Measurements from ENCODE around the gene ALK. TPM values are rescaled to one million over a fixed set of nuclear protein-coding genes. Genes with fewer than 3 reads are reported as not detected.

Gene ALK
- total RNA-seq, 2 experiments from 2014 or later, result not detected

DNA sequence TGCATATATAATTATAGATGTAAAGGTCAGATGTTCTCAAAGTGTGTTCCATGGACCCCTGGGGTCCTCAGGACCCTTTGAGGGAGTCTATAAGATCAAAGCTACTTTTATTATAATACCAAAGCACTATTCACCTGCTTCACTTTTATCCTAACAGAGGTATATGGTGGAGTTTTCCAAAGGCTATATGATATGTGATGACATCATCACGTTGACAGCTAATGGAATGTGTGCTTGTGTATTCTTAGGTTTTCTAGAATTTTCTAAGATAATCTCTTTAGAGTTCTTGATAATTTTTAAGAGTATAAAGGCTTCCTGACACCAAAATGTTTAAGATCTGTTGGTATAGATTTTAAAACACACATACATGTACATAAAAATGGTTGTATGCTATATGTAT lies 10.4 kb upstream of the ALK start:
- H3K27me3 Mint-ChIP-seq, result peaks cover 18% of the 10 kb centered on the region
- CTCF ChIA-PET, result interaction anchor here (1.7 kb wide), 1 partner anchor 9 kb away, joined by 9 read pairs; no protein-coding TSS in a partner anchor

DNA sequence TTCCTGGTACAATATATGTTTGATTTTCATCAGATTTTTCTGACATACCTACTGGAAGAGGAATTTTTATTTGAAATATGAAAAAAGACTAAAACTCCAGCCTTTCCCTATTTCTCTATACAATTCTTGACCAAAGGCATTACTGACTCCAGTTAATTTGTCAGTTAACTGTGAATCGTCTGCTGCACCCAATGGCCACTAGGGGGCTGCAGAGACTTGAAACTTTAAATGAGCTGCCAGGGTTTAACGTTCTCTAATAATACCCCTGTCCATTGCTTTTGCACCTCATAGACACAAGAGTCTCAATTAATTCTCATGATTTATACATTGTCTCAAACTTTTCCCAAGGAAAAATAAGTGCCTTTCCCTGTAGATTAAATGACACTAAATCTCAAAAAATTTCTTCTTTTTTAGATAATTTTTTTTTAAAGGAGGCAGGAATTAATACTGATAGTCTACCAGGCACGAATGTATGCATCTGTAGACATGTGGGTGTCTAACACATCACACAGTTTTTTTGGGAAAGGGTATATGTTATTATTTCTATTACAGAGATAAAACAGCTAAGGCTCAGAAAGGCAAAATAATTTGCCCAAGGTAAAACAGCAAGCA lies 1.8 kb upstream of the ALK start:
- H3K4me3 Mint-ChIP-seq, result no peak overlapping the region
- peak; percentile 66 for DNase-seq
- H3K27ac Mint-ChIP-seq, result no peak overlapping the region
- ChIA-PET POLR2A (no interaction called here), CTCF (interaction anchor here (0.6 to 6.8 kb wide), 23 partner anchors 9 to 677 kb away, joined by 3 to 76 read pairs (median 4); no protein-coding TSS in a partner anchor)
- H3K27me3 Mint-ChIP-seq, result peaks cover 50% of the 10 kb centered on the region
- intact Hi-C loops (cut with micrococcal nuclease), result loop anchor here (1.0 kb wide), 2 partner anchors 149 to 192 kb away; no protein-coding TSS in a partner anchor
- H3K9me3 Mint-ChIP-seq, result no peaks in the 10 kb centered on the region
- peaks cover 9% of the 10 kb centered on the region for H3K4me1 Mint-ChIP-seq (ENCODE audit: low read depth)
- H3K36me3 Mint-ChIP-seq, result no peaks in the 10 kb centered on the region

More for the DNA sequence above, 10.4 kb upstream of the ALK start:
- intact Hi-C loops (cut with micrococcal nuclease), result no loop called here
- Mint-ChIP-seq H3K9me3 (no peaks in the 10 kb centered on the region), H3K4me1 (ENCODE audit: low read depth) (no peaks in the 10 kb centered on the region), H3K27ac (no peak overlapping the region), H3K4me3 (no peak overlapping the region), H3K36me3 (no peaks in the 10 kb centered on the region)
- DNase-seq, result no peak
- POLR2A ChIA-PET, result no interaction called here

DNA sequence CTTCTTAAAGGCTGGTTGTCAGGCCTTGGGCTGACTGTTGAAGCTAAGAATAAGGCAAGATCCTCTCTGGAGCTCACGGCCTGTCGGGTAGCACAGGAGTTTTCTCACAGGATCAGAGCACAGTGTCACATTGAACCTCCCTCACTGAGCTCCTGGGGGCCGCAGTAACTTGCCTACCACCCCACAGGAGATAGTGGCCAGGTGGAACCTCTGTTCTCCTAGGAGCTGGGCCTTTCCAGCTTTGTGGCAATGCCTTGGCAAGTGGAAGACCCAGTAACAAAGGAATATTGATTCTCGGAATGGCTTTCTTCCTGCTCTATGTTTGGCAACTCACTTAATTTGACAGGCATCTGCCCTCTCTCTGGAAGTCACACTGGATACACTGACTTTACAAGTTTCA lies 1.2 kb upstream of the ALK start:
- no peak overlapping the region for H3K4me3 Mint-ChIP-seq
- H3K4me1 Mint-ChIP-seq (ENCODE audit: low read depth), result peaks cover 9% of the 10 kb centered on the region
- H3K36me3 Mint-ChIP-seq, result no peaks in the 10 kb centered on the region
- H3K9me3 Mint-ChIP-seq, result no peaks in the 10 kb centered on the region
- peaks cover 51% of the 10 kb centered on the region for H3K27me3 Mint-ChIP-seq
- ChIA-PET POLR2A (no interaction called here), CTCF (interaction anchor here (0.8 to 6.8 kb wide), 11 partner anchors 10 to 531 kb away, joined by 3 to 76 read pairs (median 3); no protein-coding TSS in a partner anchor)
- H3K27ac Mint-ChIP-seq, result no peak overlapping the region
- no peak for DNase-seq
- intact Hi-C loops (cut with micrococcal nuclease), result loop anchor here (1.0 kb wide), 2 partner anchors 150 to 193 kb away; no protein-coding TSS in a partner anchor

DNA sequence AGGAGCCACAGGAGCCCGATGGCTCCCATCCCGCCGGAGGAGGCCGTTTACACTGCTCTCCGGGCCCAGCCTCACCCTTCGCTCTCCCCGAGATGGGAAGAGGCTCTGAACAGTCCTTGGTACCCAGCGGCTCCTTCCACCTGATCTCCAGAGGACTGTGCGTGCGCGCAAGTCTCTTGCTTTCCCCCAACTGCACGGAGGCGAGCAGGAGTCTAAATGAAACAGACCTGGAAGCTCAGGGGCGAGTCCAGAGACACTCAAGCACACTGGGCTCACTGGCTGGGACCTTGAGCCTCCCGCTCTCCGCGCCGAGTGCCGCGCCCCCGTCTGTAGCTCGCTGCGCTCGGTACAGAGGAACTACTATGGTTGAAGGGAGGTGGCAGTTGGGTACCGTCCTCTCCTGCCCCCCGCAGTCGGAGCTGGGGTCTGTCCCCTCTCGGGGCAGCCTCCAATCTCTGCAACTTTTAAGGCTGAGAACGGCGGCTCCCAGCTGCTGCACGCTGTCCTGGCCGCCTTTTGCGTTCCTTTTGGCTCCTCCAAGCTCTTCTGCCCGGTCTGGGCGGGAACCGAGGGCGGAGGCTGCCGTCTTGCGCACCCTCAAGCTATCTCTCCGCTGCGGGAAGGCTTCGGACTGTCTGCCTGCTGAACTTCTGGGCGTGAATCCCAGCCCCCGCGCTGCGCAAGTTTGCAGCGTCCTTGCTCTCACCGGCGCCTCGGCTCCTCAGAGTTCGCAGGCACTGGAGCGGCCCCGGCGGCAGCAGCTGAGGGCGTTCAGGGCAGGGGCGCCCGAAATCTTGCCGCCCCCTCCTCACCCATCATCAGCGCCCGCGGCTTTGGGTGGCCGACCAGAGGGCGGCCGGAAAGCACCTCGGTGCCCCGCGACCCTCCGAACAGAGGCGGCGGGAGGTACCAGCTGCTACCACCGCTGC lies 491 bp downstream of the ALK start:
- H3K4me3 Mint-ChIP-seq, result no peak overlapping the region
- peak; percentile 11 for DNase-seq
- no peaks in the 10 kb centered on the region for H3K36me3 Mint-ChIP-seq
- H3K27me3 Mint-ChIP-seq, result peaks cover 66% of the 10 kb centered on the region
- H3K4me1 Mint-ChIP-seq (ENCODE audit: low read depth), result peaks cover 9% of the 10 kb centered on the region
- no peak overlapping the region for H3K27ac Mint-ChIP-seq
- CTCF ChIA-PET, result interaction anchor here (0.5 to 6.8 kb wide), 6 partner anchors 8 to 789 kb away, joined by 3 to 76 read pairs (median 4); no protein-coding TSS in a partner anchor
- H3K9me3 Mint-ChIP-seq, result no peaks in the 10 kb centered on the region
- intact Hi-C loops (cut with micrococcal nuclease), result no loop called here
- POLR2A ChIA-PET, result no interaction called here

DNA sequence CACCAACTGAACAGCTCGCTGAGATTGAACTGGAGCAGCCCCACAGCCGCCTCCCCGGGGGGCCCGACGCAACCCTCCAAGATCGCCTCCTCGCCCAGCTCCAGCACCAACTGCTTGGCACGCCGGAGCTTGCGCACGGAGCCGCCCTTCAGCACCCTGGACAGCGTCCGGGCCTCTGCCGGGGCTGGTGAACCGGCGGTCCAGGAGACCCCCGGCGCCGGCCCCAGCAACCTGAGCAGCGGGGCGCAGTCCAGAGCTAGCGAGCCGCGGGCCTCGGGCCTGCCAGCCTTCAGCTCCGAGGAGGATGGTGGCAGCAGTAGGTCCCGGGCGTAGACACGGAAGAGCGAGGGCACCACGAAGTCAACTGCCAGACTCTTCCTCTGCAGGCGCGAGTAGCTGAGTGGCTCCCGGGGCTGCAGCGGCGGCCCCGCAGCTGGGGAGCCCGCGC lies 1.2 kb downstream of the ALK start:
- no peaks in the 10 kb centered on the region for H3K36me3 Mint-ChIP-seq
- peak; percentile 63 for DNase-seq
- intact Hi-C loops (cut with micrococcal nuclease), result no loop called here
- no peaks in the 10 kb centered on the region for H3K9me3 Mint-ChIP-seq
- no peak overlapping the region for H3K4me3 Mint-ChIP-seq
- H3K27ac Mint-ChIP-seq, result no peak overlapping the region
- ChIA-PET POLR2A (no interaction called here), CTCF (interaction anchor here (0.5 to 6.8 kb wide), 3 partner anchors 9 to 674 kb away, joined by 3 to 76 read pairs (median 4); no protein-coding TSS in a partner anchor)
- peaks cover 9% of the 10 kb centered on the region for H3K4me1 Mint-ChIP-seq (ENCODE audit: low read depth)
- peaks cover 62% of the 10 kb centered on the region for H3K27me3 Mint-ChIP-seq

DNA sequence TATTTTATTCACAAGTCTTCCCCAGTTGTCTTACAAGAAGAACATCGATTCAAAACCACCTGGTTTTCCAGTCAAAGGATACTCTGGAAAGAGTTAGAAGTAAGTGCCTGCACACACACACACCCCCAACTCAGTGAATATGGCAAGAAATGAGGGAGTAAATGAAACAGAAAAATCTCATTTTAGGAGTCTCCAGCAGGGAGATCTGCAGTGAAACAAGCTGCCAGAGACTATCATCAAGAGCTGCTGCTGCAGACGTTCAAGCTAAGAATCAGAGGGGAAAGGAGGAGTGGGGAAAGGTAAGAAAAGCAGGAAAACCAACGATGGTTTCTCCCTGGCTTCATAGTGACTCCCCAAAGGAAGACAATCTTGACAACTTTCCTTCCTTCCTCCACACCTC lies 2.4 kb downstream of the ALK start:
- H3K4me3 Mint-ChIP-seq, result no peak overlapping the region
- peaks cover 58% of the 10 kb centered on the region for H3K27me3 Mint-ChIP-seq
- H3K4me1 Mint-ChIP-seq (ENCODE audit: low read depth), result peaks cover 9% of the 10 kb centered on the region

DNA sequence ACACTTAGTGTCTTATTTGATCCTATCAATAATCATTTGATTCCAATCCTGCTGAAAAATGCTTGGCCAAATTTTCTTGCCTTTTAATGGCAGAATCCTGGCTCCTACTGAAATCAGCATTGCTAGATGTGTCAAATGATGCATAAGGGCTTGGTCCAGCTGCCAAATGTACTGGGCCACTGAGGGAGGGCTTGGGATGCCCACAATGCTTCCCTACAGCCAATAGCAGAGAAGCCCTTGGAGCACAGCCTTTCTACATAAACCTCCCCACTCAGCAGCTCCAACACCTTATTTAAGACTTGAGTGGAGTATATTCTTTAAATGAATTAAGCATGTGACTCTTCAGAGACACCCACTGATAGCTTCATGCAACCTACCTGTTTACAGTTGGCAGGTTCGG lies 3.6 kb downstream of the ALK start:
- Mint-ChIP-seq H3K4me1 (ENCODE audit: low read depth) (peaks cover 9% of the 10 kb centered on the region), H3K36me3 (no peaks in the 10 kb centered on the region), H3K27me3 (peaks cover 56% of the 10 kb centered on the region), H3K27ac (no peak overlapping the region), H3K4me3 (no peak overlapping the region), H3K9me3 (no peaks in the 10 kb centered on the region)
- ChIA-PET POLR2A (no interaction called here), CTCF (no interaction called here)
- DNase-seq, result no peak
- intact Hi-C loops (cut with micrococcal nuclease), result no loop called here

More for the DNA sequence above, 2.4 kb downstream of the ALK start:
- CTCF ChIA-PET, result interaction anchor here (1.0 kb wide), 1 partner anchor 106 kb away, joined by 3 read pairs; no protein-coding TSS in a partner anchor
- intact Hi-C loops (cut with micrococcal nuclease), result no loop called here
- DNase-seq, result no peak
- Mint-ChIP-seq H3K36me3 (no peaks in the 10 kb centered on the region), H3K27ac (no peak overlapping the region), H3K9me3 (no peaks in the 10 kb centered on the region)
- POLR2A ChIA-PET, result no interaction called here

DNA sequence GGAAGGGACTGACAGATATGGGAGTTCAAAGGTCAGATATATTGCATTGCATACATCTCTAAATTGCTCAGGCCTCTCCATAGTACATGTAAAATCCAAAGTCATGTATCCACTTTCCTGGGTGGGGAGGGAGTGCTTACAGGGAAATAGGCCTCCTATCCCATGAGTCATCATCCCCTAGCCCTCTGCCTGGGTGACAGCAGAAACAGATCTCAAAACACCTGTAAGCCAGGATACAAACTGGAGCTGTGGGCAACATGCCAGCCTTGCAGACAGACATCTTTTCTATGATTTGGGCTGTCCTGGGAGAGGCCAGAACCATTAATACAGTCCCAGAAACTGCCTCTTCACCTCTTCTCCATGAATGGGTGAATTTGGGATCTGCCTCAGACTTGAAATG lies 4.8 kb downstream of the ALK start:
- Mint-ChIP-seq H3K4me3 (no peak overlapping the region), H3K4me1 (ENCODE audit: low read depth) (peaks cover 4% of the 10 kb centered on the region), H3K9me3 (no peaks in the 10 kb centered on the region), H3K27me3 (peaks cover 46% of the 10 kb centered on the region), H3K36me3 (no peaks in the 10 kb centered on the region), H3K27ac (no peak overlapping the region)
- intact Hi-C loops (cut with micrococcal nuclease), result no loop called here
- ChIA-PET POLR2A (no interaction called here), CTCF (no interaction called here)
- DNase-seq, result no peak

DNA sequence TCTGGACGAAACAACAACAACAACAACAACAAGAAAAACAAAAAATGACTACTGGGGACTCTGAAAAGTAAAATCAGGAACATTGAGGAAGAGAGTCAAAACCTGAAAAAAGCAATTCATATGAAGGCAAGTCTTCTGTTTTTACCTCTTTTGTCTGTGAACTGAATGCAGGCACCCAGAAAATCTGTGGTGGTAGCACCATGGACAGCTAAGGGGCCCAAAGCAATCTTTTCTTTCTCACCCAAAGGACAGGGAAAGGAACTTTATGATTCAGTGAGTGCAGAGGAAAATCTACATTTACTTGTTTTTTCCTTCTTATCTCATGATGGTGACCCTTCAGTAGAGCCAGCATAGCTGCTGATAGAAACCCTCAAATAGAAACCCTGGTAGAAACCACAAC lies 10.4 kb downstream of the ALK start:
- Mint-ChIP-seq H3K4me1 (ENCODE audit: low read depth) (no peaks in the 10 kb centered on the region), H3K36me3 (no peaks in the 10 kb centered on the region), H3K9me3 (no peaks in the 10 kb centered on the region), H3K27ac (no peak overlapping the region), H3K4me3 (no peak overlapping the region), H3K27me3 (peaks cover 7% of the 10 kb centered on the region)
- no peak for DNase-seq
- intact Hi-C loops (cut with micrococcal nuclease), result no loop called here
- CTCF ChIA-PET, result no interaction called here
- POLR2A ChIA-PET, result no interaction called here

DNA sequence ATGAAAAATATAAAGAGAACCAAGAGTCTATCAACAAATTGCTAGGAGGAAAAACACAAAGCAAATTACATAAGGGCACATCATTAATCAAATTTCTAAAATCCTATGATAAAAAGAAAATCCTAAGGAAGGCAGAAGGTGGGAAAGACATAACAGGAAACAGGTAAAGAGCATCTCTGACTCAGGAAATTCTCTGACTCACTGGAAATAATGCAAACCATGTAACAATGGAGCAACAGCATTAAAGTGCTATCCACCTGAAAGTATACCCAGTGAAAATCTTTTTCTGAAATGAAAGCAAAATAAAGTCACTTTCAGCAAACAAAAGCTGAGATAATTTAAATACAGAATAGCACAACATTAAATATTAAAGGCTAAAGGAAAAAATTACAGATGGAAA lies 10.9 kb downstream of the ALK start:
- H3K4me3 Mint-ChIP-seq, result no peak overlapping the region
- DNase-seq, result no peak
- H3K9me3 Mint-ChIP-seq, result no peaks in the 10 kb centered on the region
- ChIA-PET CTCF (no interaction called here), POLR2A (no interaction called here)
- peaks cover 9% of the 10 kb centered on the region for H3K27me3 Mint-ChIP-seq
- intact Hi-C loops (cut with micrococcal nuclease), result no loop called here
- H3K4me1 Mint-ChIP-seq (ENCODE audit: low read depth), result no peaks in the 10 kb centered on the region
- H3K36me3 Mint-ChIP-seq, result no peaks in the 10 kb centered on the region
- H3K27ac Mint-ChIP-seq, result no peak overlapping the region

DNA sequence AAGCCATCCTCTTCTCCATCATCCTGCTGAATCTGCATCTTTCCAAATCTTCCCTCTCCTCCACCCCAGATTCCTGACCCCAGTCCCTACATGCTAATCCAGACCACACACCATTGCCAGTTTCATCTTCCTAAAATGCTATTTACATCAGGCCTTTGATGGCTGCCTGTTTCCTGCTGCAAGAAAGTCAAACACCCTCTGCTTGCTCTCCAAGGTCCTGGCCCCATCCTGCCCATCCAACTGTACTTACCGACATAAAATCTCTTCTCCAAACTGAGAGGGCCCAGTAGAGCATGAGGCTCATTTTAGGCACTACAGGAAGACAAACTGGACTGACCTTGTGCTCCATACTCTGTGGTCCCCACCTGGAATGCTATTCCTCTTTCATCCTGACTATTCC lies 19.0 kb downstream of the ALK start:
- ChIA-PET CTCF (no interaction called here), POLR2A (no interaction called here)
- no peak for DNase-seq
- no peaks in the 10 kb centered on the region for H3K4me1 Mint-ChIP-seq (ENCODE audit: low read depth)
- H3K4me3 Mint-ChIP-seq, result no peak overlapping the region
- intact Hi-C loops (cut with micrococcal nuclease), result no loop called here
- H3K9me3 Mint-ChIP-seq, result no peaks in the 10 kb centered on the region
- peaks cover 21% of the 10 kb centered on the region for H3K27me3 Mint-ChIP-seq
- H3K36me3 Mint-ChIP-seq, result no peaks in the 10 kb centered on the region
- no peak overlapping the region for H3K27ac Mint-ChIP-seq

DNA sequence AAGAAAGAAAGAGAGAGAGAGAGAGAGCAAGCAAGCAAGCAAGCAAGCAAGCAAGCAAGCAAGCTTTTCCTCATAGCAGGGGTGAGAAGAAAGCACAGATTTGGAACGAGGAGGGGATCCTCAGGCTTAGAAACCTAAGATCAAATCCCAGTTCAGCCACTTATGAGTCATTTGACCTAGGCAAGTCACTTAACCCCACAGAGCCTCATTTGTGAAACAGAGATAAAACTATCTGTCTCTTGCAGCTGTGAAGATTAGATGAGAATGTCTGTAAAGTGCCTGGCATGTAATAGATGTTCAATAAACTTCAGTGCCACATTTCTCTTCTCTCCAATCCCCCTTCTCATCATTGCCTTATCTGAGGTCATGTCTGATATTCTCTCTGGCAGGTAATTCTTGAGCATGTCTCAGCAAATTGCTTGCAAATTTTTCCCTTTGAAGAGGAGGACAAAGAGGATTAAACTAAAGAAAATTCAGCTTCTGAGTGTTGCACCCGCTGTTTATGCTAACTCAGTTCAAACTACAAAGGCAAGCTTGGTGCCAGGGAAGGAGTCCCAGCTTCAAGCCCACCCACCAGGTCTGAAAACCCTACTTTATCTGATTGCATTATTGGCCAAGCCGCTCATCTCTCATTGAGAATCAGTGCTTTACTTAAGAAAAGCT lies 20.3 kb downstream of the ALK start:
- no peak overlapping the region for H3K4me3 Mint-ChIP-seq
- no peak overlapping the region for H3K27ac Mint-ChIP-seq
- no peaks in the 10 kb centered on the region for H3K36me3 Mint-ChIP-seq
- intact Hi-C loops (cut with micrococcal nuclease), result no loop called here
- POLR2A ChIA-PET, result no interaction called here
- DNase-seq, result no peak
- H3K4me1 Mint-ChIP-seq (ENCODE audit: low read depth), result no peaks in the 10 kb centered on the region
- CTCF ChIA-PET, result no interaction called here
- H3K27me3 Mint-ChIP-seq, result peaks cover 27% of the 10 kb centered on the region
- no peaks in the 10 kb centered on the region for H3K9me3 Mint-ChIP-seq
